IMR-90 (cell line): ENCODE data around the gene SLC25A12. TPM values are rescaled to one million over a fixed set of nuclear protein-coding genes. Genes with fewer than 3 reads are reported as not detected.

Experiments
- ATAC-seq: fragments of 200-7000 bp; cut with Tn5 transposase; 2 replicates; pipeline ENCODE4 v1.9.1; 2020; ENCODE audit warnings: low read depth, mild to moderate bottlenecking, moderate library complexity
- BruUV-seq: library from RNA; stranded (reverse); fragments of 400-500 nt; replicated peaks from 2 replicates; lab custom pipeline; 2021; lab: Mats Ljungman, UMichigan
- CTCF ChIA-PET: fragments of 300-600 bp; formaldehyde crosslinking; extraction: SDS; loops from one replicate; lab custom pipeline; 2021; ENCODE audit warnings: antibody characterized with exemption; lab: Yijun Ruan, JAX
- POLR2A ChIA-PET: fragments of 300-600 bp; sonication (Branson Sonifier 250); formaldehyde crosslinking; loops from one replicate; lab custom pipeline; 2022; ENCODE audit warnings: antibody characterized with exemption; ENCODE audit not compliant: unreplicated experiment; lab: Charles Lee
- DNase-seq: peaks from one replicate; pipeline ENCODE4 v3.0.0; 2013
- H2AFZ ChIP-seq: replicated peaks from 2 replicates; pipeline ENCODE3; 2013; ENCODE audit warnings: low read length, mild to moderate bottlenecking; ENCODE audit not compliant: poor library complexity
- H2AK5ac ChIP-seq: 2 replicates; pipeline ENCODE4 v1.6.1; 2013; ENCODE audit warnings: low read depth, low read length, inconsistent platforms
- H2AK9ac ChIP-seq: replicated peaks from 2 replicates; pipeline ENCODE3; 2013; ENCODE audit warnings: mild to moderate bottlenecking, low read depth, low read length, moderate library complexity; ENCODE audit not compliant: poor library complexity
- H2BK120ac ChIP-seq: 2 replicates; pipeline ENCODE4 v1.6.1; 2013; ENCODE audit warnings: low read depth, low read length, inconsistent platforms
- H2BK15ac ChIP-seq: 3 replicates; pipeline ENCODE4 v1.6.1; 2013; ENCODE audit warnings: low read depth, low read length, inconsistent platforms
- H2BK20ac ChIP-seq: 2 replicates; pipeline ENCODE4 v1.6.1; 2013; ENCODE audit warnings: low read depth, mild to moderate bottlenecking, inconsistent platforms, low read length, moderate library complexity
- H2BK5ac ChIP-seq: 2 replicates; pipeline ENCODE4 v1.6.1; 2013; ENCODE audit warnings: mild to moderate bottlenecking, low read depth, low read length, inconsistent platforms; ENCODE audit not compliant: poor library complexity, severe bottlenecking
- H3K14ac ChIP-seq: replicated peaks from 2 replicates; pipeline ENCODE4 v1.6.1; 2013; ENCODE audit warnings: low read depth, low read length, inconsistent platforms
- H3K18ac ChIP-seq: 2 replicates; pipeline ENCODE4 v1.6.1; 2013; ENCODE audit warnings: low read depth, low read length, control low read depth
- H3K23ac ChIP-seq: 2 replicates; pipeline ENCODE4 v1.6.1; 2013; ENCODE audit warnings: low read depth, low read length, inconsistent platforms
- H3K27ac ChIP-seq: 2 replicates; pipeline ENCODE4 v1.5.1; 2013; ENCODE audit warnings: mild to moderate bottlenecking, control low read depth, low read length; ENCODE audit not compliant: insufficient read depth
- H3K27me3 ChIP-seq: 2 replicates; pipeline ENCODE4 v1.6.1; 2013; ENCODE audit warnings: low read length; ENCODE audit not compliant: control insufficient read depth, insufficient read depth
- H3K36me3 ChIP-seq: 2 replicates; pipeline ENCODE4 v1.6.1; 2013; ENCODE audit warnings: low read length, mixed read lengths; ENCODE audit not compliant: control insufficient read depth, insufficient read depth
- H3K4ac ChIP-seq: 2 replicates; pipeline ENCODE4 v1.6.1; 2013; ENCODE audit warnings: low read depth, low read length, inconsistent platforms
- H3K4me1 ChIP-seq: 2 replicates; pipeline ENCODE4 v1.6.1; 2013; ENCODE audit warnings: low read length, mixed read lengths; ENCODE audit not compliant: control insufficient read depth, insufficient read depth
- H3K4me2 ChIP-seq: 2 replicates; pipeline ENCODE4 v1.6.1; 2013; ENCODE audit warnings: low read depth, mild to moderate bottlenecking, control low read depth, low read length, moderate library complexity
- H3K4me3 ChIP-seq: 2 replicates; pipeline ENCODE4 v1.5.1; 2013; ENCODE audit warnings: low read depth, mild to moderate bottlenecking, control low read depth, low read length, moderate library complexity; ENCODE audit not compliant: insufficient read depth
- H3K56ac ChIP-seq: 2 replicates; pipeline ENCODE4 v1.6.1; 2013; ENCODE audit warnings: low read length, inconsistent platforms; ENCODE audit not compliant: insufficient read depth; ENCODE audit errors: extremely low read depth
- H3K79me1 ChIP-seq, 2 experiments: 2 replicates each; pipeline ENCODE4 v1.6.1; 2013; ENCODE audit warnings: low read length in 2 of 2, inconsistent platforms in 1 of 2, low read depth in 1 of 2
- H3K9ac ChIP-seq: 2 replicates; pipeline ENCODE4 v1.6.1; 2013; ENCODE audit warnings: low read depth, low read length, control low read depth
- H3K9me1 ChIP-seq: 2 replicates; pipeline ENCODE4 v1.6.1; 2013; ENCODE audit warnings: low read length, inconsistent platforms; ENCODE audit not compliant: insufficient read depth
- H3K9me3 ChIP-seq: 2 replicates; pipeline ENCODE4 v1.6.1; 2013; ENCODE audit warnings: low read length; ENCODE audit not compliant: control insufficient read depth, insufficient read depth
- H4K20me1 ChIP-seq: 2 replicates; pipeline ENCODE4 v1.6.1; 2013; ENCODE audit warnings: low read length, inconsistent platforms; ENCODE audit not compliant: insufficient read depth
- H4K5ac ChIP-seq: 2 replicates; pipeline ENCODE4 v1.6.1; 2013; ENCODE audit warnings: mild to moderate bottlenecking, low read depth, low read length, control low read depth
- H4K8ac ChIP-seq, 2 experiments: 2 replicates each; pipeline ENCODE4 v1.6.1; 2013; ENCODE audit warnings: low read depth in 2 of 2, low read length in 2 of 2, control low read depth in 1 of 2, inconsistent platforms in 1 of 2
- H4K91ac ChIP-seq: 2 replicates; pipeline ENCODE4 v1.6.1; 2013; ENCODE audit warnings: low read depth, low read length, inconsistent platforms; ENCODE audit not compliant: insufficient read depth
- CHD1 ChIP-seq: IDR thresholded peaks from 2 replicates; pipeline ENCODE4 v1.6.1; 2012; ENCODE audit warnings: low read depth, low read length, improper control_type of control experiment
- FOS ChIP-seq: fragments of 150-350 bp; IDR thresholded peaks from 2 replicates; pipeline ENCODE4 v1.6.1; 2016; ENCODE audit warnings: low read depth, low read length
- MAFK ChIP-seq: IDR thresholded peaks from 2 replicates; pipeline ENCODE4 v1.6.1; 2012; ENCODE audit warnings: low read depth, low read length, improper control_type of control experiment
- MAZ ChIP-seq: IDR thresholded peaks from 2 replicates; pipeline ENCODE4 v1.6.1; 2012; ENCODE audit warnings: low read depth, mild to moderate bottlenecking, low read length, improper control_type of control experiment, moderate library complexity, borderline replicate concordance
- MXI1 ChIP-seq: IDR thresholded peaks from 2 replicates; pipeline ENCODE4 v1.6.1; 2012; ENCODE audit warnings: low read depth, mild to moderate bottlenecking, low read length, moderate library complexity, borderline replicate concordance
- NFE2L2 ChIP-seq: fragments of 150-350 bp; IDR thresholded peaks from 2 replicates; pipeline ENCODE4 v1.6.1; 2016; ENCODE audit warnings: low read depth, mild to moderate bottlenecking, low read length
- POLR2A ChIP-seq: IDR thresholded peaks from 2 replicates; pipeline ENCODE4 v1.6.1; 2012; ENCODE audit warnings: mild to moderate bottlenecking, low read depth, low read length
- RAD21 ChIP-seq: IDR thresholded peaks from 2 replicates; pipeline ENCODE4 v1.6.1; 2012; ENCODE audit warnings: low read length, improper control_type of control experiment
- RCOR1 ChIP-seq: IDR thresholded peaks from 2 replicates; pipeline ENCODE4 v1.6.1; 2012; ENCODE audit warnings: mild to moderate bottlenecking, low read length, improper control_type of control experiment; ENCODE audit not compliant: insufficient replicate concordance
- SMC3 ChIP-seq: fragments of 150-350 bp; IDR thresholded peaks from 2 replicates; pipeline ENCODE4 v1.6.1; 2016; ENCODE audit warnings: low read depth, mild to moderate bottlenecking, antibody characterized with exemption, low read length, moderate library complexity
- WGBS, 2 experiments: methylation state at CpG; one replicate each; pipeline versions ENCODE4 v1.1.5 to v1.1.7; 2013; ENCODE audit warnings: missing lambda C conversion rate in 2 of 2; ENCODE audit not compliant: insufficient read length in 1 of 2; ENCODE audit errors: extremely low coverage in 2 of 2; 5-methylcytosine and 5-hydroxymethylcytosine counted together
- dilution Hi-C: fragments of 300-500 bp; cut with HindIII; formaldehyde crosslinking; loops from one replicate; pipeline ENCODE4 v1.14.3; 2018; ENCODE audit warnings: low sequenced_read_pairs; ENCODE audit not compliant: unreplicated experiment
- in situ Hi-C: fragments of 300-500 bp; cut with MboI; formaldehyde crosslinking; loops from 3 replicates; pipeline ENCODE4 v1.14.3; 2019; ENCODE audit warnings: low sequenced_read_pairs, inconsistent platforms, mixed read lengths
- intact Hi-C: fragments of 100-400 bp; cut with micrococcal nuclease; formaldehyde crosslinking; loops from 2 replicates; pipeline ENCODE4 v1.10.0; 2022
- polyA plus RNA-seq, 3 experiments: library from polyadenylated mRNA; depleted of rRNA; stranded (reverse); fragments of >200 nt; gene quantifications; 2 replicates each; pipeline ENCODE4 v1.2.3, GENCODE V29; 2012; ENCODE audit warnings: low replicate concordance in 1 of 3
- total RNA-seq: library from RNA; depleted of rRNA; stranded (reverse); fragments of >200 nt; gene quantifications from 2 replicates; pipeline ENCODE4 v1.2.3, GENCODE V29; 2012
- TF ChIP-seq, protein P1 (sequence below): fragments of 150-350 bp; IDR thresholded peaks from 2 replicates; pipeline ENCODE4 v1.6.1; 2016; ENCODE audit warnings: low read depth, mild to moderate bottlenecking, low read length, moderate library complexity, borderline replicate concordance
- TF ChIP-seq, protein P2 (sequence below): fragments of 150-350 bp; IDR thresholded peaks from 2 replicates; pipeline ENCODE4 v1.6.1; 2017; ENCODE audit warnings: mild to moderate bottlenecking, antibody characterized with exemption, low read length, low read depth

The SLC25A12 gene
- total and polyA plus RNA-seq, 2 of the 4 experiments (the other 2 are of a cell fraction) = 16.3 to 17.6 TPM

DNA sequence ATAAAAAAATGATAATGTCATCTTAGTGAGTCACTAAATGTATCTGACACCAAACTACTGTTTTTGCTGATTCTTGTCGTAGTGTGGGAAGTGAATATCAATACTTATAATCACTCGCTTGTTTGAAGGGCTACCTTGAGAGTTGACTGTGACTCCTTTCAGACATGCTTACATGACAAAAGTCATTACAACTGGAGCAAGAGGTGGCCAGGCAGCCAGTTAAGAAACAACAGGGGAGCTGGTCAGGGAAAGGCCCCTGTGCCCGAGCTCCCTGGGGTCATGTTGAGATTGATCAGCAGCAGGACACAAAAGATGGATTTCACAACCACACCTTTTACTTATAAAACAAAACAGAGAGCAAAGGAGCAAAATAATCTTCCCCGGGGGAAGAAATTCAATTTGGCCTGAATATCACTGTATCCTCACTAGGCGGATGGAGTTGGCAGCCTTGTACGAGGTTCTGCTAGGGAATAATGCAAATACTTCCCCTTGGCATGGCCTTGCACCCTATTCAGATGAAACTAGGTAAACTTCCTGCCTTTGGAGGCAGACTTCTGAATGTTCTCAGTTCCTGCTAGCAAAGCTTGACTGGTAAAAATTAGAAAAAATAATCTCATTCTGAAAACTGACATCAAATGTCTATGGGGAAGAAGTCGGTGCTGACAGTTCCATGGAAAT lies 105.6 kb downstream of the SLC25A12 start:
- Histone ChIP-seq H3K9me3 (no peaks in the 10 kb centered on the region), H3K36me3 (peaks cover 19% of the 10 kb centered on the region), H3K4me3 (no peak overlapping the region), H3K27ac (no peak overlapping the region), H2AK9ac (no peak overlapping the region), H3K4me1 (no peaks in the 10 kb centered on the region), H4K20me1 (no peaks in the 10 kb centered on the region), H4K5ac (no peak overlapping the region), H3K14ac (no peak overlapping the region), H3K9ac (no peak overlapping the region), H3K9me1 (no peaks in the 10 kb centered on the region), H4K8ac (no peak overlapping the region), H2BK20ac (no peak overlapping the region), H3K27me3 (no peaks in the 10 kb centered on the region), H2BK120ac (no peak overlapping the region), H3K56ac (no peak overlapping the region), H2BK5ac (no peak overlapping the region), H2AFZ (no peak overlapping the region), H3K79me1 (no peaks in the 10 kb centered on the region), H3K4me2 (no peak overlapping the region), H4K91ac (no peak overlapping the region), H3K4ac (no peak overlapping the region), H2AK5ac (no peak overlapping the region), H3K18ac (no peak overlapping the region), H2BK15ac (no peak overlapping the region), H3K23ac (no peak overlapping the region)
- ATAC-seq (no peak), DNase-seq (no peak)
- CTCF ChIA-PET = interaction anchor here (0.6 kb wide), 1 partner anchor 333 kb away, joined by 3 read pairs; no protein-coding TSS in a partner anchor
- in situ Hi-C loops = no loop called here
- dilution Hi-C loops = no loop called here
- POLR2A ChIA-PET = no interaction called here
- BruUV-seq = no TSS peak
- intact Hi-C loops = no loop called here
- WGBS, 2 experiments = 67% methylated on average over 2 of the region's 7 CpGs; no CpG with 5 or more reads in 1 of the 2 experiments
- TF ChIP-seq CHD1 (no peak), MXI1 (no peak), RAD21 (no peak), NFE2L2 (no peak), POLR2A (no peak), FOS (no peak), MAFK (no peak), RCOR1 (no peak), MAZ (no peak), SMC3 (no peak)
- TF ChIP-seq, protein P1, sequence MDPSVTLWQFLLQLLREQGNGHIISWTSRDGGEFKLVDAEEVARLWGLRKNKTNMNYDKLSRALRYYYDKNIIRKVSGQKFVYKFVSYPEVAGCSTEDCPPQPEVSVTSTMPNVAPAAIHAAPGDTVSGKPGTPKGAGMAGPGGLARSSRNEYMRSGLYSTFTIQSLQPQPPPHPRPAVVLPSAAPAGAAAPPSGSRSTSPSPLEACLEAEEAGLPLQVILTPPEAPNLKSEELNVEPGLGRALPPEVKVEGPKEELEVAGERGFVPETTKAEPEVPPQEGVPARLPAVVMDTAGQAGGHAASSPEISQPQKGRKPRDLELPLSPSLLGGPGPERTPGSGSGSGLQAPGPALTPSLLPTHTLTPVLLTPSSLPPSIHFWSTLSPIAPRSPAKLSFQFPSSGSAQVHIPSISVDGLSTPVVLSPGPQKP = no peak
- TF ChIP-seq, protein P2, sequence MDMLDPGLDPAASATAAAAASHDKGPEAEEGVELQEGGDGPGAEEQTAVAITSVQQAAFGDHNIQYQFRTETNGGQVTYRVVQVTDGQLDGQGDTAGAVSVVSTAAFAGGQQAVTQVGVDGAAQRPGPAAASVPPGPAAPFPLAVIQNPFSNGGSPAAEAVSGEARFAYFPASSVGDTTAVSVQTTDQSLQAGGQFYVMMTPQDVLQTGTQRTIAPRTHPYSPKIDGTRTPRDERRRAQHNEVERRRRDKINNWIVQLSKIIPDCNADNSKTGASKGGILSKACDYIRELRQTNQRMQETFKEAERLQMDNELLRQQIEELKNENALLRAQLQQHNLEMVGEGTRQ = no peak
